ENCODE measurements around the gene ANO10. TPM values are rescaled to one million over a fixed set of nuclear protein-coding genes. Genes with fewer than 3 reads are reported as not detected.

The ANO10 gene, protein sequence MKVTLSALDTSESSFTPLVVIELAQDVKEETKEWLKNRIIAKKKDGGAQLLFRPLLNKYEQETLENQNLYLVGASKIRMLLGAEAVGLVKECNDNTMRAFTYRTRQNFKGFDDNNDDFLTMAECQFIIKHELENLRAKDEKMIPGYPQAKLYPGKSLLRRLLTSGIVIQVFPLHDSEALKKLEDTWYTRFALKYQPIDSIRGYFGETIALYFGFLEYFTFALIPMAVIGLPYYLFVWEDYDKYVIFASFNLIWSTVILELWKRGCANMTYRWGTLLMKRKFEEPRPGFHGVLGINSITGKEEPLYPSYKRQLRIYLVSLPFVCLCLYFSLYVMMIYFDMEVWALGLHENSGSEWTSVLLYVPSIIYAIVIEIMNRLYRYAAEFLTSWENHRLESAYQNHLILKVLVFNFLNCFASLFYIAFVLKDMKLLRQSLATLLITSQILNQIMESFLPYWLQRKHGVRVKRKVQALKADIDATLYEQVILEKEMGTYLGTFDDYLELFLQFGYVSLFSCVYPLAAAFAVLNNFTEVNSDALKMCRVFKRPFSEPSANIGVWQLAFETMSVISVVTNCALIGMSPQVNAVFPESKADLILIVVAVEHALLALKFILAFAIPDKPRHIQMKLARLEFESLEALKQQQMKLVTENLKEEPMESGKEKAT
- 34.5 and 42.2 TPM in 2 replicates for total RNA-seq

DNA sequence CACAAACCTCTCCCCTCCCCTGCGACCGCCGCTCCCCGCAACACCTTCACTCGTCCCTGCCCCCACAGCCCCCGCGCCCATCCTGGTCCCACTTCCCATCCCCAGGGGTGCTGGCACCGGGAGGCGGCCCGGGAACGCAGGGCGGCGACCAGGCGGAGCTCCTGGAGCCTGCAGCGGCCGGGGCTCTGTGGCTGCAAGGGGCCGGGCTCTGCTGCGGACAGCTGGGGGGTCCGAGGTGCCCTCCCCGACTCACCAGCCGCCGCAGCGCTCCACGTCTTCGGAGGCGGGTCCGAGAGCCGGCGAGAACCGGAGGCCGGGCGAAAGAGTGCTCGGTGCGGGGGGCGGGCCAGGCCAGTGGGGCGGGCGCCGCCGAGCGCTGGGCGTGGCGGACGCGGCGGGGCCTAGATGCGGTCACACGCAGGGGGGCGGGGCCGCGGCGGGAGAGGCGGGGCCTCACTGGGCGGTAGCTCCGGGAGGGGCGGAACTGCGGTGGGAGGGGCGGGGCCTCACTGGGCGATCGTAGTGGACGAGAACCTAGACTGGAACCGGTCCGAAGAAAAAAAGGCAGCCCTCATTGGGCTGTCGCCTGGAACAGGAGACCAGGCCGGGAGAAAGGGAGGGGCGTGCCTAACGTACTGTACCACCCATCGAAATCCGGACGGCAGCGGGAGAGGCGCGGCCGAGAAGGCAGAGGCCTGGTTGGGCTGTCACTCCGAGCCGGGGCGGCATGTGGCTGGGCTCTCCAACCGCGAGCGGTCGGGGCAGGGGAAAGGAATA is at the start of gene ANO10:
ANO10 (minus strand) TSS at position 356 of the 777 bp plus-strand sequence. CDS start 16,159 bp downstream, outside the sequence.

Small RNA genes within 50 kb of the gene (small RNA-seq; reads per million reads assigned to genes)
- not detected for gene RF00019

Other genes with a start within 250 kb of the ANO10 start
- gene ABHD5, start 68.9 kb upstream of the ANO10 start, total RNA-seq = 13.3 and 34.3 TPM in 2 replicates

All from placental epithelial cell (primary cell).